ENCODE measurements around the gene TBX18.

GRCh38 chr6:84764332-84765049 is at the start of gene TBX18:
- TF ChIP-seq, protein P1, sequence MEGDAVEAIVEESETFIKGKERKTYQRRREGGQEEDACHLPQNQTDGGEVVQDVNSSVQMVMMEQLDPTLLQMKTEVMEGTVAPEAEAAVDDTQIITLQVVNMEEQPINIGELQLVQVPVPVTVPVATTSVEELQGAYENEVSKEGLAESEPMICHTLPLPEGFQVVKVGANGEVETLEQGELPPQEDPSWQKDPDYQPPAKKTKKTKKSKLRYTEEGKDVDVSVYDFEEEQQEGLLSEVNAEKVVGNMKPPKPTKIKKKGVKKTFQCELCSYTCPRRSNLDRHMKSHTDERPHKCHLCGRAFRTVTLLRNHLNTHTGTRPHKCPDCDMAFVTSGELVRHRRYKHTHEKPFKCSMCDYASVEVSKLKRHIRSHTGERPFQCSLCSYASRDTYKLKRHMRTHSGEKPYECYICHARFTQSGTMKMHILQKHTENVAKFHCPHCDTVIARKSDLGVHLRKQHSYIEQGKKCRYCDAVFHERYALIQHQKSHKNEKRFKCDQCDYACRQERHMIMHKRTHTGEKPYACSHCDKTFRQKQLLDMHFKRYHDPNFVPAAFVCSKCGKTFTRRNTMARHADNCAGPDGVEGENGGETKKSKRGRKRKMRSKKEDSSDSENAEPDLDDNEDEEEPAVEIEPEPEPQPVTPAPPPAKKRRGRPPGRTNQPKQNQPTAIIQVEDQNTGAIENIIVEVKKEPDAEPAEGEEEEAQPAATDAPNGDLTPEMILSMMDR (IDR thresholded peaks at IDR 0.05), result no peak
- no peak for TF ChIP-seq ZFX (IDR thresholded peaks at IDR 0.05; ENCODE audit: borderline replicate concordance)

All from 22Rv1 (cell line).